K562 treated with DMSO at 1 percent for 12 hours (cell line): Measurements from ENCODE around the gene SMCO4. TPM values are rescaled to one million over a fixed set of nuclear protein-coding genes. Genes with fewer than 3 reads are reported as not detected.

Experiments used
- total RNA-seq: library from RNA; unstranded; fragments of 300-600 nt; gene quantifications from 2 replicates; pipeline ENCODE4 v1.2.3, GENCODE V29; 2022; ENCODE audit not compliant: insufficient read depth

Gene SMCO4
- total RNA-seq, result 47.2 and 48.5 TPM in 2 replicates

DNA sequence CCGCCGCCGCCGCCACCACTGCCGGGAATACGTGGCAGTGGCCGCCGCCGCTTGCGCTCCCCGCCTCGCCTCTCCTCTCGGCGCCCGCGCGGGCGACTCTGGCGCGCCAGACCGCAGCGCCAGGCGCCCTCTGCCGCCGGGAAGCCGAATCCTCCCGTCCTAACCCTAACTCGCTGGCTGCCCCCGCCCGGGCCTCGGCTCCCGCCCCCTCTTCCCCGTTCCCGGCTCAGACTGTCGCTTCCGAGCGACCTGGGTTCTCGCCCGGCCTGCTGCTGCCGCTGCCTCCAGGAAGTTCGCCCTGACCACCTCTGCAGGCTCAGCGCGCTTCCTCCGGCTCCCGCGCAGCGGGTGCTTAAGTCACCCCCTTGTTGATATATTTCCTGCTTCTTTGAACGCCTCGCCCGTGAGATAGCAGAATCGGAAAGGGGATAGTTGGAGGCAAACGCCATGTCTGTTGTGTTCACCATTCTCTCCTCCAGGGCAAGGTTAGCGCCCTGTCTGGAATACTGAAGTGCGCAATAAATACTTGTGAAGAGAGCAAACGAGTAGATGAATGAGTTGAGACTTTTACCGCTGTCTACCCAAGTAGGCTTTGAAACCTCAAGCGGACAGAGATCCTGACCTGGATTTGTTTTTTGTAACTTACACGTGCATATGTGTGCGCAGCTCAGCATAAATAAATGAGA lies at the start of gene SMCO4:
Gene SMCO4 (minus strand): TSS at position 100 of the 686 bp plus-strand sequence. CDS start 64,202 bp downstream, outside the sequence.

Other genes with a start within 250 kb of the SMCO4 start
- gene DEUP1, start 212.6 kb downstream of the SMCO4 start, total RNA-seq, result 3.9 and 7.5 TPM in 2 replicates
- gene CEP295, start 118.3 kb upstream of the SMCO4 start, total RNA-seq, result 7.6 and 28.3 TPM in 2 replicates
- 31.3 and 68.7 TPM in 2 replicates for gene TAF1D, start 198.1 kb upstream of the SMCO4 start, total RNA-seq
- gene C11orf54, start 198.3 kb upstream of the SMCO4 start, total RNA-seq, result 7.6 and 28.9 TPM in 2 replicates
- 8.2 and 26.1 TPM in 2 replicates for gene MED17, start 240.9 kb upstream of the SMCO4 start, total RNA-seq